HepG2 (cell line): ENCODE results near the gene ZNF440. TPM values are rescaled to one million over a fixed set of nuclear protein-coding genes. Genes with fewer than 3 reads are reported as not detected.
A peak's percentile ranks its signal among the peaks of the same experiment; 100 is the strongest.

Experiments
- ATRX ChIP-seq: sonication (generic); formaldehyde crosslinking; IDR thresholded peaks from 2 replicates; pipeline ENCODE4 v1.4.0; 2020; ENCODE audit warnings: missing genetic modification reagents, borderline replicate concordance
- FOXA1 ChIP-seq, 2 experiments: fragments of 450-650 bp in 1 of 2; sonication (generic) in 1 of 2; formaldehyde crosslinking in 1 of 2; IDR thresholded peaks; 2 replicates each; pipeline versions ENCODE4 v1.4.0 to v1.6.1; 2016 to 2020; ENCODE audit warnings: missing genetic modification reagents in 1 of 2
- FOXJ3 ChIP-seq: sonication (generic); formaldehyde crosslinking; IDR thresholded peaks from 2 replicates; pipeline ENCODE4 v1.4.0; 2020; ENCODE audit warnings: missing genetic modification reagents, mild to moderate bottlenecking, borderline replicate concordance
- GATA4 ChIP-seq: sonication (generic); IDR thresholded peaks from 2 replicates; pipeline ENCODE4 v1.6.1; 2016; ENCODE audit warnings: antibody characterized with exemption, low read depth, borderline replicate concordance
- HDAC6 ChIP-seq: fragments of 200-600 bp; sonication (generic); IDR thresholded peaks from 2 replicates; pipeline ENCODE4 v1.7.0; 2017; ENCODE audit warnings: mild to moderate bottlenecking, antibody characterized with exemption, low read length, low read depth
- JUN ChIP-seq: sonication (generic); formaldehyde crosslinking; IDR thresholded peaks from 2 replicates; pipeline ENCODE4 v1.4.0; 2020; ENCODE audit warnings: mild to moderate bottlenecking, missing genetic modification reagents
- KMT2A ChIP-seq: sonication (generic); formaldehyde crosslinking; IDR thresholded peaks from 2 replicates; pipeline ENCODE4 v1.4.0; 2020; ENCODE audit warnings: missing genetic modification reagents
- MLX ChIP-seq: IDR thresholded peaks from 2 replicates; pipeline ENCODE4 v1.6.1; 2016
- MTA1 ChIP-seq: sonication (generic); formaldehyde crosslinking; IDR thresholded peaks from 2 replicates; pipeline ENCODE4 v1.4.0; 2020; ENCODE audit warnings: missing genetic modification reagents, mild to moderate bottlenecking, borderline replicate concordance
- POLR2A ChIP-seq, 2 experiments: IDR thresholded peaks; 2 replicates each; pipeline ENCODE4 v1.6.1; 2011; ENCODE audit warnings: low read depth in 2 of 2, low read length in 2 of 2, mild to moderate bottlenecking in 1 of 2, moderate library complexity in 1 of 2; ENCODE audit not compliant: insufficient read depth in 1 of 2
- RFX3 ChIP-seq: IDR thresholded peaks from 2 replicates; pipeline ENCODE4 v1.6.1; 2016; ENCODE audit warnings: missing biosample characterization, missing genetic modification reagents
- SALL2 ChIP-seq: sonication (generic); formaldehyde crosslinking; IDR thresholded peaks from 2 replicates; pipeline ENCODE4 v1.8.1; 2023; ENCODE audit warnings: mild to moderate bottlenecking, missing genetic modification reagents, inconsistent platforms
- YEATS4 ChIP-seq: sonication (generic); formaldehyde crosslinking; IDR thresholded peaks from 2 replicates; pipeline ENCODE4 v1.4.0; 2020; ENCODE audit warnings: missing genetic modification reagents, borderline replicate concordance
- ZBTB8A ChIP-seq: sonication (generic); formaldehyde crosslinking; IDR thresholded peaks from 2 replicates; pipeline ENCODE4 v1.4.0; 2020; ENCODE audit warnings: mild to moderate bottlenecking, low read depth, missing genetic modification reagents, borderline replicate concordance
- ZKSCAN1 ChIP-seq: fragments of 150-350 bp; IDR thresholded peaks from 2 replicates; pipeline ENCODE4 v1.6.1; 2014; ENCODE audit warnings: low read length
- ZKSCAN5 ChIP-seq: sonication (generic); formaldehyde crosslinking; IDR thresholded peaks from 2 replicates; pipeline ENCODE4 v1.5.1; 2020; ENCODE audit warnings: mild to moderate bottlenecking, missing genetic modification reagents
- ZNF124 ChIP-seq: sonication (generic); formaldehyde crosslinking; IDR thresholded peaks from 2 replicates; pipeline ENCODE4 v1.4.0; 2020; ENCODE audit warnings: missing genetic modification reagents
- ZNF263 ChIP-seq: sonication (generic); formaldehyde crosslinking; IDR thresholded peaks from 2 replicates; pipeline ENCODE4 v1.4.0; 2020; ENCODE audit warnings: missing genetic modification reagents
- ZNF337 ChIP-seq: sonication (generic); formaldehyde crosslinking; IDR thresholded peaks from 2 replicates; pipeline ENCODE4 v1.5.1; 2020; ENCODE audit warnings: missing genetic modification reagents, low read depth, mild to moderate bottlenecking, borderline replicate concordance
- ZNF563 ChIP-seq: sonication (generic); formaldehyde crosslinking; IDR thresholded peaks from 2 replicates; pipeline ENCODE4 v1.8.0; 2022; ENCODE audit warnings: mild to moderate bottlenecking, moderate library complexity, missing genetic modification reagents
- ZNF567 ChIP-seq: sonication (generic); formaldehyde crosslinking; IDR thresholded peaks from 2 replicates; pipeline ENCODE4 v1.8.1; 2023; ENCODE audit warnings: mild to moderate bottlenecking, missing genetic modification reagents, borderline replicate concordance
- ZNF747 ChIP-seq: sonication (generic); formaldehyde crosslinking; IDR thresholded peaks from 2 replicates; pipeline ENCODE4 v1.8.1; 2023; ENCODE audit warnings: missing genetic modification reagents, mild to moderate bottlenecking, borderline replicate concordance
- polyA plus RNA-seq, 8 experiments: library from polyadenylated mRNA; depleted of rRNA in 3 of 8; stranded (reverse) in 7 of 8; unstranded in 1 of 8; fragments of >200 nt; fragmentation: Illumina TruSeq in 4 of 8; extraction: Trizol in 4 of 8; gene quantifications; 2 replicates each; pipeline versions ENCODE4 v1.2.1 to v1.2.3, GENCODE V29; 2011 to 2016; ENCODE audit warnings: low read depth in 4 of 8, missing spikeins in 1 of 8, mixed read lengths in 1 of 8; ENCODE audit not compliant: insufficient read depth in 1 of 8
- total RNA-seq, 5 experiments: library from RNA; depleted of rRNA; stranded (reverse); fragments of >200 nt; fragmentation: Illumina TruSeq; extraction: Trizol; gene quantifications; 2 replicates each; pipeline ENCODE4 v1.2.3, GENCODE V29; 2016; ENCODE audit warnings: low read depth in 1 of 5
- TF ChIP-seq, protein P1 (sequence below): sonication (generic); formaldehyde crosslinking; IDR thresholded peaks from 2 replicates; pipeline ENCODE4 v1.4.0; 2020; ENCODE audit warnings: missing genetic modification reagents
- TF ChIP-seq, protein P2 (sequence below): sonication (generic); formaldehyde crosslinking; IDR thresholded peaks from 2 replicates; pipeline ENCODE4 v1.4.0; 2020; ENCODE audit warnings: missing genetic modification reagents
- TF ChIP-seq, protein P3 (sequence below): sonication (generic); formaldehyde crosslinking; IDR thresholded peaks from 2 replicates; pipeline ENCODE4 v1.4.0; 2020; ENCODE audit warnings: missing genetic modification reagents, borderline replicate concordance

ZNF440 gene
- total and polyA plus RNA-seq, 2 of the 13 experiments (the other 11 are each of a cell fraction or from before 2014, with no cell fraction given), result 2.7 to 12.4 TPM

- TF ChIP-seq, protein P1, sequence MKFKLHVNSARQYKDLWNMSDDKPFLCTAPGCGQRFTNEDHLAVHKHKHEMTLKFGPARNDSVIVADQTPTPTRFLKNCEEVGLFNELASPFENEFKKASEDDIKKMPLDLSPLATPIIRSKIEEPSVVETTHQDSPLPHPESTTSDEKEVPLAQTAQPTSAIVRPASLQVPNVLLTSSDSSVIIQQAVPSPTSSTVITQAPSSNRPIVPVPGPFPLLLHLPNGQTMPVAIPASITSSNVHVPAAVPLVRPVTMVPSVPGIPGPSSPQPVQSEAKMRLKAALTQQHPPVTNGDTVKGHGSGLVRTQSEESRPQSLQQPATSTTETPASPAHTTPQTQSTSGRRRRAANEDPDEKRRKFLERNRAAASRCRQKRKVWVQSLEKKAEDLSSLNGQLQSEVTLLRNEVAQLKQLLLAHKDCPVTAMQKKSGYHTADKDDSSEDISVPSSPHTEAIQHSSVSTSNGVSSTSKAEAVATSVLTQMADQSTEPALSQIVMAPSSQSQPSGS (CRISPR knock-in tag), result no peak
- TF ChIP-seq ZNF124 (CRISPR knock-in tag) (no peak), ZKSCAN1 (no peak), SALL2 (peak; percentile 67; the same call in 1 of the 2 replicates), ZNF747 (CRISPR knock-in tag) (no peak), MTA1 (CRISPR knock-in tag) (peak; percentile 46; the same call in 1 of the 2 replicates), POLR2A (IDR thresholded peaks at IDR 0.05; ENCODE audit: insufficient read depth in 1 of 2, low read depth in 2 of 2, low read length in 2 of 2) (peak; percentile 79 to 88), HDAC6 (no peak), ATRX (CRISPR knock-in tag) (no peak), FOXA1 (IDR thresholded peaks at IDR 0.05) (no peak), FOXA1 (CRISPR knock-in tag; IDR thresholded peaks at IDR 0.05) (no peak), ZNF567 (CRISPR knock-in tag) (no peak), GATA4 (no peak), ZNF263 (CRISPR knock-in tag) (no peak), ZBTB8A (CRISPR knock-in tag) (no peak), ZNF337 (CRISPR knock-in tag) (no peak), ZNF563 (CRISPR knock-in tag) (peak; percentile 53; the same call in 1 of the 2 replicates), YEATS4 (peak; percentile 79), ZKSCAN5 (CRISPR knock-in tag) (no peak), JUN (CRISPR knock-in tag) (no peak), FOXJ3 (CRISPR knock-in tag) (peak; percentile 33; the same call in 1 of the 2 replicates), RFX3 (CRISPR knock-in tag) (no peak), MLX (CRISPR knock-in tag) (no peak), KMT2A (CRISPR knock-in tag) (peak; percentile 66)
- TF ChIP-seq, protein P2, sequence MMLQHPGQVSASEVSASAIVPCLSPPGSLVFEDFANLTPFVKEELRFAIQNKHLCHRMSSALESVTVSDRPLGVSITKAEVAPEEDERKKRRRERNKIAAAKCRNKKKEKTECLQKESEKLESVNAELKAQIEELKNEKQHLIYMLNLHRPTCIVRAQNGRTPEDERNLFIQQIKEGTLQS (CRISPR knock-in tag), result 0 out of 2 replicates have a peak, but pooled peaks have one; percentile 16
- TF ChIP-seq, protein P3, sequence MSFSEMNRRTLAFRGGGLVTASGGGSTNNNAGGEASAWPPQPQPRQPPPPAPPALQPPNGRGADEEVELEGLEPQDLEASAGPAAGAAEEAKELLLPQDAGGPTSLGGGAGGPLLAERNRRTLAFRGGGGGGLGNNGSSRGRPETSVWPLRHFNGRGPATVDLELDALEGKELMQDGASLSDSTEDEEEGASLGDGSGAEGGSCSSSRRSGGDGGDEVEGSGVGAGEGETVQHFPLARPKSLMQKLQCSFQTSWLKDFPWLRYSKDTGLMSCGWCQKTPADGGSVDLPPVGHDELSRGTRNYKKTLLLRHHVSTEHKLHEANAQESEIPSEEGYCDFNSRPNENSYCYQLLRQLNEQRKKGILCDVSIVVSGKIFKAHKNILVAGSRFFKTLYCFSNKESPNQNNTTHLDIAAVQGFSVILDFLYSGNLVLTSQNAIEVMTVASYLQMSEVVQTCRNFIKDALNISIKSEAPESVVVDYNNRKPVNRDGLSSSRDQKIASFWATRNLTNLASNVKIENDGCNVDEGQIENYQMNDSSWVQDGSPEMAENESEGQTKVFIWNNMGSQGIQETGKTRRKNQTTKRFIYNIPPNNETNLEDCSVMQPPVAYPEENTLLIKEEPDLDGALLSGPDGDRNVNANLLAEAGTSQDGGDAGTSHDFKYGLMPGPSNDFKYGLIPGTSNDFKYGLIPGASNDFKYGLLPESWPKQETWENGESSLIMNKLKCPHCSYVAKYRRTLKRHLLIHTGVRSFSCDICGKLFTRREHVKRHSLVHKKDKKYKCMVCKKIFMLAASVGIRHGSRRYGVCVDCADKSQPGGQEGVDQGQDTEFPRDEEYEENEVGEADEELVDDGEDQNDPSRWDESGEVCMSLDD (CRISPR knock-in tag), result no peak
Measured at GRCh38 chr19:11798391-11799330, 15.4 kb upstream of the ZNF440 start, which contains the start of gene ZNF491 (continued).
